Skeletal muscle cell (primary cell): ENCODE results near the gene GON7.
"Not testable (repeated sequence)": the region's sequence is repeated elsewhere in the genome, so short reads cannot be mapped to it uniquely, and the experiment has no call there.

Source experiments
- DNase-seq: peaks from one replicate; pipeline ENCODE4 v3.0.0-alpha.2; 2010; ENCODE audit warnings: low read depth
- H3K4me3 ChIP-seq: 2 replicates; pipeline ENCODE4 v1.5.1; 2011; ENCODE audit warnings: low read depth, mild to moderate bottlenecking, control low read depth, low read length, moderate library complexity

GON7 gene, protein sequence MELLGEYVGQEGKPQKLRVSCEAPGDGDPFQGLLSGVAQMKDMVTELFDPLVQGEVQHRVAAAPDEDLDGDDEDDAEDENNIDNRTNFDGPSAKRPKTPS

DNA sequence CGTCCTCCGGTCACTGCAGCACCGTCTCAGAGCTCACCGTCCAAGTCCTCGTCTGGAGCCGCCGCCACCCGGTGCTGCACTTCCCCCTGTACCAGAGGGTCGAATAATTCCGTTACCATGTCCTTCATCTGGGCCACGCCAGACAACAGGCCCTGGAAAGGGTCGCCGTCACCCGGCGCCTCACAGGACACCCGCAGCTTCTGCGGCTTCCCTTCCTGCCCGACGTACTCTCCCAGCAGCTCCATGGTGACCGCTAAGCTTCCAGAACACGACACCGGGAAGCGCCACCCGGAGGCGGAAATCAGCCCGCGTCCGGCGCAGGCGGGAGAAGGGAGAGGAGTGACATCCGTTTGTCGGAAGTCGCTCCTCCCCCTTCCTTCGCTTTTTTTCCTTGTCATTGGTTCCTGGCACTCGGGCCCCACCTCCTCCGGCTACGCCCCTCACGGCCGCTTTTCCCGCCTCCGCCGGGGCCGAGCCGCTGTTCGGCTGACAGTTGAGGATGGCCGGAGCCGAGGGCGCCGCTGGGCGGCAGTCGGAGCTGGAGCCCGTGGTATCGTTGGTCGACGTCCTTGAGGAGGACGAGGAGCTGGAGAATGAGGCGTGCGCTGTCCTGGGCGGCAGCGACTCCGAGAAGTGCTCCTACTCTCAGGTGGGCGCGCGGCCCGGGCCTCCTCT, at the start of gene GON7, which contains the start of gene UBR7:
GON7 (minus strand) TSS at position 273 of the 675 bp plus-strand sequence; CDS start at position 245, 28 bp downstream.
UBR7 (plus strand) TSS at position 464 of the 675 bp plus-strand sequence; CDS start at position 500, 36 bp downstream.
- peak; percentile 89 for DNase-seq
- H3K4me3 ChIP-seq, result peak within 1 kb of the TSS; percentile 93

- H3K4me3 ChIP-seq, result no peak overlapping the region
- DNase-seq, result no peak
Observed at GRCh38 chr14:93249128-93249831, 42.4 kb upstream of the GON7 start.

DNA sequence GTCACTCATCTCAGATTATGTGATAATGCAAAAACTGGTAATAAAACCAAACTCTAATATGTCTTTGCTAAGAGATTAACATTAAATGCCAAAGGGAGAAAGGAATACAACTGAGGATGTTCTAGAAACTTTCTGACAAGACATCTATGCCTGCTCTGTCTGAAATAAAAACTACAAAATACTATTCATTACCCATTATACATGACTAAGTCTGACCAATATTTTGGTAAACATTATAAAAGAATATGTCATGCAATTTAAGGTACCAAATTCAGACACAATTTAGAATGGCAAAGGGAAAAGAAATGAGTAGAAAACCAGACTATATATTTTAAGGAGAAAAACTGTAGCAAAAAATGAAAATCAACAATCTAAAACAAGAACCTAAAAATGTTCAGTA, 39.7 kb upstream of the GON7 start:
- no peak overlapping the region for H3K4me3 ChIP-seq

DNA sequence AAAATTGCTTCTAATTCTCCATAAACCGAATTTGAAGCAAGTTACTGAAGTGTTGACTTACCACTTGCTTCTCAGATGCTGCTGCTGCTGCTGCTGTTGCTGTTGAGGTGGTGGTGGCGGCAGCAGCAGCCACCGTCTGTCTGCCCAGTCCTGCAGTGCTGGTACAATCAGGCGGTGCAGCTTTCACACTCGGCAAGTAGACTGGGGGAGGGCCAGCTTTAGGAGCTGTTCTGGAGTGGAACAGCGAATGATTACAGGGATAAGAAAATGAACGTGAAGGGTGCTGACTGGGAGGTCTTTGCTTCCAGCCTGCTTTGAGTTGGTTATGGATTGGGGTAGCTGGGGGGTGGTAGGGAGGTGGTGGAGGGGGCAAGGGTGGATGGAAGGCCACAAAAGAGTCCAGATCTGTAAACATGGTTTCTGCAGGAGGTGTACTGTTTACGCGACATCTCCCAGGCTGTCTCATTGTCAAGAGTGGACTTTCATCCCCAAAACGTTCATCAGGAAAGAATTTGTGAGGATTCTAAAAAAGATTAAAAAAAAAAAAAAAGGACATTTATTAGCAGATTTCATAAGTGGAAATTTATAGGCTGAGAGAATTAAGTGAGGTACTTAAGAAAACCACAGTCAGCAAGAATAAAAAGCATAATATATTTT, 39.0 kb upstream of the GON7 start:
- DNase-seq, result no peak
- no peak overlapping the region for H3K4me3 ChIP-seq

More for the DNA sequence above, 39.7 kb upstream of the GON7 start:
- DNase-seq, result no peak

DNA sequence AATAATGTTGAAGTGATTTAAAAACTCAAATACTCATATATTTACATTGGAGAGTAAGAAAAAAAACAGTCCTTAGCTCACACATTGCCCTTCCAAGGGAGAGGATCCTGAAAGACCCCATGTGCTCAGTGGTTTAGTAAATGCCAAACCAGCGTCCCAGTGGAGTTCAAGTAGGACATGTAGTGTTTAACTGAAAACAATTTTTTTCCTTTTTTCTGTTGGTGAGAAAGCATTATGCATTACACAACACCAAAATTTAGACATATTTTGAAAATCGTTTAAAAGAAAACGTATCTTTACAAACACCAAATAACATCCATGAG, 33.8 kb upstream of the GON7 start:
- peak; percentile 30 for DNase-seq

DNA sequence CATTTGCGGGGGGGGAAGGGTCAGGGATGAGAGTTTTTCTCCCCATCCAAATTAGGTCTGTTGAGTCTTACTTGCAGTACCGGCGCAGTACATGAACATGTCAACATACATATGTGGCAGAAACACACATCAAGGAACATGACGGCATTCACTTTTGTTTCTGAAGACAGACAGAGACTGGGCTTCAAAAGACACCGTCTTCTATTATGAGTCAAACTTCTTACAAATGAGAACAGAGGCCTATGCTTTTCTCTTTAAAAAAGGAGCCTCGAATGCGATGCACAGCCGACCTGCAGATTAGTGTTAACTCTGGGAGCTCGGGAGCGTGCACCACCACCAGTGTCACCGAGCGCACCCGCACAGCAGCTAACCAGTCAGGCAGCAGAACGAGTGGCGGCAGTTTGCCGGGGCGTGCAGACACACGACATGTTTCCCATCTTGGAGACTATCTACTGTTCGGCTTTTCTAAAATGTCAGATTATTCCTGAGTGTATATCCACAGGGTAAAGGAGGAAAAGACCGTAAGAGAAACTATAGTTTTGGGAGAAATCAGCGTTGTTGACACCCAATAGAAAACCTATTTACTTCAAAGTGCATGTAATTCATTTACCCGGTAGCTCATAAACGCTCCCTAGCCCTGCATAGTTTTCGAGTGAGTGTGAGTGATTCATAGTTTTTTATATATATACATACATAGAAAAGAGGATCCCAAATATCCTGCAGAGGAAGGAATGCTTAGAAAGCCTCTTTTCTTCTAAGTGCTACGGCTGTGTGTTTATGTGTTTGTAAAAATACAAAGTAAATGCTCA, 33.2 kb upstream of the GON7 start:
- H3K4me3 ChIP-seq, result no peak overlapping the region
- peak; percentile 36 for DNase-seq

More for the DNA sequence above, 33.8 kb upstream of the GON7 start:
- H3K4me3 ChIP-seq, result no peak overlapping the region

DNA sequence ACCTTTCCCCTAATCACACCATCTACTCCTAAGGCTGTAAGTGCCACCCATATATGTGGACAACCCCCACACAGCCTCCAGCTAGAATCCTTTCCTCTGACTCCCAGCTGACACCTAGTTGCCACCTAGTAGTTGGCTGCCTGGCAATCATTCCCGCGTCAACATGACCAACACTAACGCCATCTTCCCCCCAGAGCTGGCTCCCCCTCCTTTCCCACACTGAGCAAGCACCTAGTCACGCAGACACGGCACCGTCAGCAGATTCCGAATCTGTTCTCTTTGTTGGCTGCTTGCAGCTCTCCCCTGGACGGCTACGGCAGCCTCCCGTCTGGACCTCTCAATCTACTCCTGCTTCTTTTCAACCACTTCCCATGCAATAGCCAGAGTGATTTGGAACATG, 27.9 kb upstream of the GON7 start:
- H3K4me3 ChIP-seq, result no peak overlapping the region
- peak; percentile 52 for DNase-seq

- H3K4me3 ChIP-seq, DNase-seq: not testable (repeated sequence)
Observed at GRCh38 chr14:93233078-93233477, 26.2 kb upstream of the GON7 start.

GRCh38 chr14:93232159-93232558, 25.3 kb upstream of the GON7 start:
- H3K4me3 ChIP-seq, result peak overlapping the region; percentile 60
- no peak for DNase-seq

GRCh38 chr14:93231129-93231979, 24.5 kb upstream of the GON7 start:
- no peak for DNase-seq
- peak overlapping the region; percentile 60 for H3K4me3 ChIP-seq

- H3K4me3 ChIP-seq, result no peak overlapping the region
- no peak for DNase-seq
Observed at GRCh38 chr14:93230539-93230938, 23.7 kb upstream of the GON7 start.

GRCh38 chr14:93228550-93228949, 21.7 kb upstream of the GON7 start:
- no peak overlapping the region for H3K4me3 ChIP-seq
- no peak for DNase-seq

DNA sequence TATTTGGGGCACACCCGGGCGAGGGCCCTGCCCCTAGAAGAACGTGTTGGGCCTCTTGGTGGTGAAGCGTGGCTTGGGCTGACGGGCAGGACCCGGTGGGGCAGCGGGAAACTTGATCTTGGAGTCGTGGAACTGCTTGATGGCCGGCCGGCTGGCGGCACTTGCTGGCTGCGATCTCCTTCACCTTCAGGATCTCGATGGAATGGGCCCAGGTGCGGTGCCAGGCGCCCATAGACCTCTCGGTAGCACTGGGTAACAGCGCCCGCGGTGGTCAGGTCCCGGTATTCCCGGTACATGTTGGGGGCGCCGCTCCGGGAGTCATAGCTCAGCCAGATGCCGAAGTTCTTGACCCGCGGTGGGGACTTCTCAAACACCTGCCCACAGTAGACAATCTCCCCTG, 16.7 kb upstream of the GON7 start:
- H3K4me3 ChIP-seq, result no peak overlapping the region
- DNase-seq, result no peak

DNA sequence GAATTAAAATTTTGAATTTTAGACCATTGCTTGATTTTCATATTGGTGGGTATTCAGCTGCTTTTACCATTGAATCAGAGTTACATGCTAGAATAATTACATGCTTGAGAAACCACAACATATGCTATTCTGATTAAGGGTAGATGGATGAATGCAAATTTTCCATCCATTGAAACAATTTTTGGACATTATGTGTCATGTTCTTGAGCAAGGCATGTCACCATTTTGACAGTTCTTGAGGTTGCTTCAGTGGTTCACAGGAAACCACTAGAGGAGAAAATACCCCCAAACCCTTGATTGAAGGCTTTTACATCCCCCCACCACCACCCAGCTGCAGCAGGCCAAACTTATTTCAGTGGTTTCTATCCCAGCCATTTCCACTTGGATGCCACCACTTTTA, 13.6 kb upstream of the GON7 start:
- no peak for DNase-seq
- no peak overlapping the region for H3K4me3 ChIP-seq

- no peak for DNase-seq
- no peak overlapping the region for H3K4me3 ChIP-seq
Observed at GRCh38 chr14:93219103-93219726, 12.3 kb upstream of the GON7 start.

DNA sequence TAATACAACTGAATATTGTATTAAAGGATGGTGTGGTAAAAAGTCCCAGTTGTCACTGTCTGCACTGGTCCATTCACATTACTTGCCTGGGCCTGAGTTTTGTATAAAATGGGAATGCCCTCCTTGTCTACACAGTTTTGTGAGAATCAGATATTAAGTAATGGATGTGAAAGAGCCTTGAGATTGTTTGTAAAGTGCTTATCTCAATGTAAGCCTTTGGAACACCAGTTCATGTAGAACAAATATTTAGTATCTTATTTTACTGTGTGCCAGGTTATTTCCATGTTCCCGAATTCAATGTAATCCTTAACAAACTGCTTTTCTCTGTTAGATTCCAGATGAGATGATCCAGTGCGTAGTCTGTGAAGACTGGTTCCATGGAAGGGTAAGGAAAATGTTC, 7.7 kb upstream of the GON7 start:
- no peak for DNase-seq
- no peak overlapping the region for H3K4me3 ChIP-seq

- DNase-seq, result no peak
- no peak overlapping the region for H3K4me3 ChIP-seq
Observed at GRCh38 chr14:93212432-93212831, 5.6 kb upstream of the GON7 start.
